ENCODE results near the gene ADORA3.
A peak's percentile ranks its signal among the peaks of the same experiment; 100 is the strongest.

ADORA3 gene

GRCh38 chr1:111507411-111508201, 4.2 kb upstream of the ADORA3 start:
- no peak for TF ChIP-seq CTCF (IDR thresholded peaks at IDR 0.05)
- Histone ChIP-seq H3K4me3 (peak overlapping the region; percentile 58), H3K27ac (peak overlapping the region; percentile 91 to 94)
- peak; percentile 86 for DNase-seq (ENCODE audit: low spot score)

GRCh38 chr1:111506561-111506960, 3.1 kb upstream of the ADORA3 start:
- Histone ChIP-seq H3K4me3 (no peak overlapping the region), H3K27ac (peak overlapping the region; percentile 28 to 70)
- no peak for DNase-seq (ENCODE audit: low spot score)
- no peak for TF ChIP-seq CTCF (IDR thresholded peaks at IDR 0.05)

GRCh38 chr1:111505641-111506119, 2.2 kb upstream of the ADORA3 start:
- H3K27ac ChIP-seq = peak overlapping the region in 1 of 2 donors; percentile 70
- no peak for DNase-seq (ENCODE audit: low spot score)
- H3K4me3 ChIP-seq = no peak overlapping the region
- no peak for TF ChIP-seq CTCF (IDR thresholded peaks at IDR 0.05)

GRCh38 chr1:111504097-111504496, 664 bp upstream of the ADORA3 start:
- DNase-seq (ENCODE audit: low spot score) = no peak
- TF ChIP-seq CTCF (IDR thresholded peaks at IDR 0.05) = no peak
- Histone ChIP-seq H3K27ac (peak overlapping the region in 1 of 2 donors; percentile 54), H3K4me3 (no peak overlapping the region)

GRCh38 chr1:111501645-111502044, 1.8 kb downstream of the ADORA3 start:
- Histone ChIP-seq H3K27ac (no peak overlapping the region), H3K4me3 (no peak overlapping the region)
- DNase-seq (ENCODE audit: low spot score) = no peak
- TF ChIP-seq CTCF (IDR thresholded peaks at IDR 0.05) = no peak

- no peak for DNase-seq (ENCODE audit: low spot score)
- no peak overlapping the region for H3K27ac ChIP-seq
- no peak overlapping the region for H3K4me3 ChIP-seq
- TF ChIP-seq CTCF (IDR thresholded peaks at IDR 0.05) = no peak
Observed at GRCh38 chr1:111499026-111499785, 4.2 kb downstream of the ADORA3 start.
